ENCODE data around the gene ZNF579. TPM values are rescaled to one million over a fixed set of nuclear protein-coding genes. Genes with fewer than 3 reads are reported as not detected.

The ZNF579 gene
- total and polyA plus RNA-seq, 2 donors (not counting 3 experiments of a cell fraction or from before 2014, with no cell fraction given): 11.6 to 15.7 TPM

DNA sequence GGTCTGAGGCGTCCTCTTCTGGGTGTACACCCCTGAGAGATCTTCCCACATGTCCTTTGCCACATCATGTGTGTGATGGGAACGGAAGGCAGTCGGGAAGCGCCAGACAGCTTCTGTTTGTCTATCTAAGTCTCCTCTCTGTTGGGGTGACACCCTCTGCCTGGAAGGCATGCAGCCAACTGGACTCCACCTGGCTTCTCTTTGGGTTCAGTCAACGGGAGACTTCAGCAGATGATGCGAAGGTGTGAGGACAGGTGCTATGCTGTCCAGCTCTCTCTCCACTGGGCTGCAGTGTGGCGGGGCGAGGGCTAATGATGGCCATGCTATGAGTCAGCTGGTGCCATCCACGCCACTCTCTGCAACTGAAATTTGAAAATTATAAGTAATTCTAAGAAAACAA, 21.0 kb downstream of the ZNF579 start:
- BruUV-seq (replicated peaks): no TSS peak
- dilution Hi-C loops (cut with MboI; ENCODE audit: extremely low pct_ligation_motif_present, low sequenced_read_pairs): no loop called here
- H3K4me2 ChIP-seq (ENCODE audit: insufficient read depth, low read length): no peak overlapping the region
- no peaks in the 10 kb centered on the region for H3K4me1 ChIP-seq (ENCODE audit: control insufficient read depth, extremely low read depth, insufficient read depth, low read length)
- no peak for TF ChIP-seq EZH2 (IDR thresholded peaks at IDR 0.05; ENCODE audit: borderline replicate concordance, low read depth, low read length, severe bottlenecking)
- TF ChIP-seq, protein P1, sequence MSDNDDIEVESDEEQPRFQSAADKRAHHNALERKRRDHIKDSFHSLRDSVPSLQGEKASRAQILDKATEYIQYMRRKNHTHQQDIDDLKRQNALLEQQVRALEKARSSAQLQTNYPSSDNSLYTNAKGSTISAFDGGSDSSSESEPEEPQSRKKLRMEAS (IDR thresholded peaks at IDR 0.05; ENCODE audit: insufficient read depth, insufficient read length): no peak
- TF ChIP-seq GATA2 (IDR thresholded peaks at IDR 0.05; ENCODE audit: insufficient read depth, insufficient read length, low read depth, low read length): no peak
- no peak for TF ChIP-seq MYC (IDR thresholded peaks at IDR 0.05; ENCODE audit: low read depth, low read length)
- no peak for TF ChIP-seq FOS (IDR thresholded peaks at IDR 0.05; ENCODE audit: borderline replicate concordance, insufficient read depth, low read length)
- TF ChIP-seq, protein P2, sequence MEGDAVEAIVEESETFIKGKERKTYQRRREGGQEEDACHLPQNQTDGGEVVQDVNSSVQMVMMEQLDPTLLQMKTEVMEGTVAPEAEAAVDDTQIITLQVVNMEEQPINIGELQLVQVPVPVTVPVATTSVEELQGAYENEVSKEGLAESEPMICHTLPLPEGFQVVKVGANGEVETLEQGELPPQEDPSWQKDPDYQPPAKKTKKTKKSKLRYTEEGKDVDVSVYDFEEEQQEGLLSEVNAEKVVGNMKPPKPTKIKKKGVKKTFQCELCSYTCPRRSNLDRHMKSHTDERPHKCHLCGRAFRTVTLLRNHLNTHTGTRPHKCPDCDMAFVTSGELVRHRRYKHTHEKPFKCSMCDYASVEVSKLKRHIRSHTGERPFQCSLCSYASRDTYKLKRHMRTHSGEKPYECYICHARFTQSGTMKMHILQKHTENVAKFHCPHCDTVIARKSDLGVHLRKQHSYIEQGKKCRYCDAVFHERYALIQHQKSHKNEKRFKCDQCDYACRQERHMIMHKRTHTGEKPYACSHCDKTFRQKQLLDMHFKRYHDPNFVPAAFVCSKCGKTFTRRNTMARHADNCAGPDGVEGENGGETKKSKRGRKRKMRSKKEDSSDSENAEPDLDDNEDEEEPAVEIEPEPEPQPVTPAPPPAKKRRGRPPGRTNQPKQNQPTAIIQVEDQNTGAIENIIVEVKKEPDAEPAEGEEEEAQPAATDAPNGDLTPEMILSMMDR (IDR thresholded peaks at IDR 0.05; ENCODE audit: extremely low read depth in 1 of 2, insufficient read depth in 1 of 2, low read depth in 1 of 2, low read length in 2 of 2): no peak
- no peak for TF ChIP-seq POLR2A (IDR thresholded peaks at IDR 0.05; ENCODE audit: low read depth, low read length)
- no peak for TF ChIP-seq POLR2AphosphoS5 (IDR thresholded peaks at IDR 0.05; ENCODE audit: insufficient read depth, low read depth, low read length)
- no peak for TF ChIP-seq JUN (IDR thresholded peaks at IDR 0.05; ENCODE audit: borderline replicate concordance, insufficient read depth, insufficient read length, low read depth)
- no peaks in the 10 kb centered on the region for H3K79me2 ChIP-seq (ENCODE audit: control insufficient read depth, insufficient read depth, low read length)
- H4K20me1 ChIP-seq (replicated peaks; ENCODE audit: control insufficient read depth, extremely low read depth, insufficient read depth, low read length): no peaks in the 10 kb centered on the region
- H3K27ac ChIP-seq (ENCODE audit: insufficient read depth, low read depth, low read length): no peak overlapping the region
- H3K27me3 ChIP-seq (ENCODE audit: control insufficient read depth in 2 of 2, insufficient read depth in 2 of 2, low read length in 2 of 2): peaks cover 0 to 3% of the 10 kb centered on the region in 2 experiments
- no peaks in the 10 kb centered on the region for H3K9me1 ChIP-seq (replicated peaks; ENCODE audit: control insufficient read depth, extremely low read depth, insufficient read depth, low read length)
- no peak overlapping the region for H3K9ac ChIP-seq (replicated peaks; ENCODE audit: extremely low read depth, insufficient read depth, low read length)
- no peaks in the 10 kb centered on the region for H3K36me3 ChIP-seq (ENCODE audit: control insufficient read depth in 2 of 2, extremely low read depth in 1 of 2, insufficient read depth in 2 of 2, low read length in 2 of 2)
- intact Hi-C loops (cut with micrococcal nuclease): no loop called here
- no peak overlapping the region for H2AFZ ChIP-seq (ENCODE audit: low read depth, low read length)
- DNase-seq (ENCODE audit: low read depth, low spot score) (no peak), FAIRE-seq (no peak)
- H3K4me3 ChIP-seq (replicated peaks in 1 of 3; ENCODE audit: insufficient read depth in 1 of 3, low read depth in 1 of 3, low read length in 3 of 3): no peak overlapping the region
- H3K9me3 ChIP-seq (replicated peaks; ENCODE audit: control insufficient read depth, insufficient read depth, low read length): no peaks in the 10 kb centered on the region
- ChIA-PET CTCF (interaction anchor here (0.8 kb wide), 1 partner anchor 56 kb away, joined by 3 read pairs; no protein-coding TSS in a partner anchor), POLR2A (no interaction called here)
